Left lung (tissue), 10 donors: Measurements from ENCODE around the gene CD96. TPM values are rescaled to one million over a fixed set of nuclear protein-coding genes. Genes with fewer than 3 reads are reported as not detected.
A peak's percentile ranks its signal among the peaks of the same experiment; 100 is the strongest.

Experiments
- ATAC-seq: fragments of 200-7000 bp; cut with Tn5 transposase; one replicate; pipeline ENCODE4 v1.9.1; 2020; ENCODE audit warnings: moderate library complexity
- DNase-seq, 4 donors: peaks; one replicate each; pipeline ENCODE4 v3.0.0-alpha.2; 2013 to 2020
- H3K27ac ChIP-seq, 2 donors: fragments of 200-600 bp; sonication (generic) in 1 of 2; one replicate each; pipeline versions ENCODE4 v1.5.0 to v1.8.0; 2020 to 2021
- H3K27me3 ChIP-seq, 2 donors: fragments of 200-600 bp; sonication (generic) in 1 of 2; one replicate each; pipeline versions ENCODE4 v1.5.0 to v1.8.0; 2020 to 2021
- H3K36me3 ChIP-seq, 2 donors: fragments of 200-600 bp; sonication (generic) in 1 of 2; one replicate each; pipeline versions ENCODE4 v1.5.0 to v1.8.0; 2020 to 2021
- H3K4me1 ChIP-seq, 2 donors: fragments of 200-600 bp; one replicate each; pipeline ENCODE4 v1.8.0; 2021
- H3K4me3 ChIP-seq, 2 donors: fragments of 200-600 bp; sonication (generic) in 1 of 2; one replicate each; pipeline versions ENCODE4 v1.5.0 to v1.8.0; 2020 to 2021; ENCODE audit warnings: mild to moderate bottlenecking in 1 of 2
- H3K9me3 ChIP-seq, 2 donors: fragments of 200-600 bp; sonication (generic) in 1 of 2; one replicate each; pipeline versions ENCODE4 v1.5.0 to v1.8.0; 2020 to 2021
- CTCF ChIP-seq, 2 donors: fragments of 200-600 bp; sonication (generic) in 1 of 2; IDR thresholded peaks; one replicate each; pipeline versions ENCODE4 v1.5.0 to v1.8.0; 2021; ENCODE audit warnings: antibody characterized with exemption in 2 of 2
- intact Hi-C, 2 donors: fragments of 100-400 bp; cut with DNase I; formaldehyde crosslinking; loops; one replicate each; pipeline versions ENCODE4 v1.11.2 to v1.14.2; 2022
- polyA plus RNA-seq, 6 donors: library from polyadenylated mRNA; unstranded; fragments of 120-200 nt; gene quantifications; one replicate each; pipeline ENCODE4 v1.2.1, GENCODE V29; 2013; ENCODE audit not compliant: insufficient read length in 6 of 6
- total RNA-seq, 2 donors: library from RNA; stranded (reverse); fragmentation: NEBNext Ultra II Directional; extraction: Animal tissue kit (Norgen Biotek cat#: 25700); gene quantifications; one replicate each; pipeline ENCODE4 v1.2.1, GENCODE V29; 2021
- donor health status: DM: no; HTN: yes; CAD: no.
- donor health status: DM: no; HTN: no; CAD: no.

The CD96 gene
- total and polyA plus RNA-seq, 8 donors, result 0.53 to 5.3 (median 1.0) TPM

- DNase-seq, result no peak
- no peaks in the 10 kb centered on the region for H3K4me1 ChIP-seq
- no peaks in the 10 kb centered on the region for H3K27me3 ChIP-seq
- no peak overlapping the region for H3K4me3 ChIP-seq
- H3K27ac ChIP-seq, result peak overlapping the region in 1 of 2 donors; percentile 23
- no peaks in the 10 kb centered on the region for H3K9me3 ChIP-seq
- ATAC-seq, result no peak
- H3K36me3 ChIP-seq, result no peaks in the 10 kb centered on the region
- intact Hi-C loops, result no loop called here
- TF ChIP-seq CTCF (IDR thresholded peaks at IDR 0.05), result no peak
These were observed 39.6 kb downstream of the CD96 start for GRCh38 chr3:111581403-111582119.

DNA sequence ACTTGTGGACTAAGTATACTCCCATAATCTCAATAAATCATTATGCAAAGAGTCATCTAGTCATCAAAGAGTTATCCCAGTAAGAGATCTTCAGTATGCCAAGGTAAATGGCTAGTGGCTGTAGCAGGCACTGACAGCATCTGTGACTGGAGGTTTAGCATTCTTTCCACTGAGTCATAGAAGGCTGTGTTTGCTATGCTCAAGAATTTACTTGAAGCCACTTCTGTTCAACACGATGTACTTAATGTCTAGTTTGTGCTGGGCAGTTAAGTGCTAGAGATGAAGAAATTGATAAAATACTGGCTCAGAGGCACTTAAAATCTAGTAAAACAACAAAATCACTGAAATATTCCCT, 40.1 kb downstream of the CD96 start:
- TF ChIP-seq CTCF (IDR thresholded peaks at IDR 0.05), result no peak
- peak overlapping the region in 1 of 2 donors; percentile 49 for H3K27ac ChIP-seq
- peak in 1 of 4 donors; percentile 35 for DNase-seq
- ATAC-seq, result peak; percentile 92
- H3K9me3 ChIP-seq, result no peaks in the 10 kb centered on the region
- H3K4me3 ChIP-seq, result no peak overlapping the region
- H3K27me3 ChIP-seq, result no peaks in the 10 kb centered on the region
- intact Hi-C loops, result no loop called here
- H3K36me3 ChIP-seq, result no peaks in the 10 kb centered on the region
- no peaks in the 10 kb centered on the region for H3K4me1 ChIP-seq

- Histone ChIP-seq H3K27me3 (no peaks in the 10 kb centered on the region), H3K4me3 (no peak overlapping the region), H3K4me1 (no peaks in the 10 kb centered on the region), H3K36me3 (no peaks in the 10 kb centered on the region), H3K27ac (peak overlapping the region in 1 of 2 donors; percentile 49), H3K9me3 (no peaks in the 10 kb centered on the region)
- DNase-seq, result no peak
- intact Hi-C loops, result no loop called here
- no peak for ATAC-seq
- TF ChIP-seq CTCF (IDR thresholded peaks at IDR 0.05), result no peak
These were observed 42.7 kb downstream of the CD96 start for GRCh38 chr3:111584744-111585143.

GRCh38 chr3:111585217-111585616, 43.2 kb downstream of the CD96 start:
- Histone ChIP-seq H3K9me3 (no peaks in the 10 kb centered on the region), H3K4me1 (no peaks in the 10 kb centered on the region), H3K4me3 (no peak overlapping the region), H3K27me3 (no peaks in the 10 kb centered on the region), H3K27ac (peak overlapping the region in 1 of 2 donors; percentile 49), H3K36me3 (no peaks in the 10 kb centered on the region)
- DNase-seq (peak in 1 of 4 donors; percentile 60), ATAC-seq (peak; percentile 66)
- TF ChIP-seq CTCF (IDR thresholded peaks at IDR 0.05), result no peak
- intact Hi-C loops, result no loop called here

GRCh38 chr3:111588527-111588926, 46.5 kb downstream of the CD96 start:
- intact Hi-C loops, result no loop called here
- no peaks in the 10 kb centered on the region for H3K9me3 ChIP-seq
- H3K4me3 ChIP-seq, result no peak overlapping the region
- H3K27me3 ChIP-seq, result no peaks in the 10 kb centered on the region
- ATAC-seq (no peak), DNase-seq (no peak)
- no peak overlapping the region for H3K27ac ChIP-seq
- no peak for TF ChIP-seq CTCF (IDR thresholded peaks at IDR 0.05)
- no peaks in the 10 kb centered on the region for H3K36me3 ChIP-seq
- no peaks in the 10 kb centered on the region for H3K4me1 ChIP-seq
